ENCODE data around the gene SLC28A2.
A peak's percentile ranks its signal among the peaks of the same experiment; 100 is the strongest.
"Not testable (repeated sequence)": the region's sequence is repeated elsewhere in the genome, so short reads cannot be mapped to it uniquely, and the experiment has no call there.

Gene SLC28A2

GRCh38 chr15:45251888-45252287 is at the start of gene SLC28A2:
TSS of gene SLC28A2 (plus strand) at chr15:45252234. CDS start at chr15:45253216, 982 bp downstream.
- DNase-seq (ENCODE audit: insufficient read length, low spot score) (no peak), FAIRE-seq (no peak)
- TF ChIP-seq POLR2A (IDR thresholded peaks at IDR 0.05; ENCODE audit: low read depth, low read length): no peak

GRCh38 chr15:45203182-45203581 is 48.9 kb upstream of the SLC28A2 start:
- DNase-seq (ENCODE audit: insufficient read length, low spot score) (no peak), FAIRE-seq (no peak)
- no peak for TF ChIP-seq POLR2A (IDR thresholded peaks at IDR 0.05; ENCODE audit: low read depth, low read length)

- TF ChIP-seq POLR2A (IDR thresholded peaks at IDR 0.05; ENCODE audit: low read depth, low read length): no peak
- peak; percentile 45 for FAIRE-seq
- peak; percentile 55 for DNase-seq (ENCODE audit: insufficient read length, low spot score)
Measured at GRCh38 chr15:45205192-45205591, 46.8 kb upstream of the SLC28A2 start.

GRCh38 chr15:45212493-45212892 is 39.5 kb upstream of the SLC28A2 start:
- no peak for TF ChIP-seq POLR2A (IDR thresholded peaks at IDR 0.05; ENCODE audit: low read depth, low read length)
- FAIRE-seq (no peak), DNase-seq (ENCODE audit: insufficient read length, low spot score) (no peak)

- DNase-seq (ENCODE audit: insufficient read length, low spot score) (no peak), FAIRE-seq (no peak)
- no peak for TF ChIP-seq POLR2A (IDR thresholded peaks at IDR 0.05; ENCODE audit: low read depth, low read length)
Measured at GRCh38 chr15:45221053-45221599, 30.9 kb upstream of the SLC28A2 start.

GRCh38 chr15:45221967-45222366 is 30.1 kb upstream of the SLC28A2 start:
- no peak for DNase-seq (ENCODE audit: insufficient read length, low spot score)
- no peak for TF ChIP-seq POLR2A (IDR thresholded peaks at IDR 0.05; ENCODE audit: low read depth, low read length)
- no peak for FAIRE-seq

GRCh38 chr15:45224621-45225217 is 27.3 kb upstream of the SLC28A2 start:
- FAIRE-seq (no peak), DNase-seq (ENCODE audit: insufficient read length, low spot score) (no peak)
- no peak for TF ChIP-seq POLR2A (IDR thresholded peaks at IDR 0.05; ENCODE audit: low read depth, low read length)

- FAIRE-seq (no peak), DNase-seq (ENCODE audit: insufficient read length, low spot score) (no peak)
- no peak for TF ChIP-seq POLR2A (IDR thresholded peaks at IDR 0.05; ENCODE audit: low read depth, low read length)
Measured at GRCh38 chr15:45225506-45226273, 26.3 kb upstream of the SLC28A2 start.

- FAIRE-seq (no peak), DNase-seq (ENCODE audit: insufficient read length, low spot score) (no peak)
- TF ChIP-seq POLR2A (IDR thresholded peaks at IDR 0.05; ENCODE audit: low read depth, low read length): no peak
Measured at GRCh38 chr15:45228931-45229330, 23.1 kb upstream of the SLC28A2 start.

- no peak for TF ChIP-seq POLR2A (IDR thresholded peaks at IDR 0.05; ENCODE audit: low read depth, low read length)
- FAIRE-seq: no peak
- no peak for DNase-seq (ENCODE audit: insufficient read length, low spot score)
Measured at GRCh38 chr15:45230245-45230965, 21.6 kb upstream of the SLC28A2 start.

- FAIRE-seq (no peak), DNase-seq (ENCODE audit: insufficient read length, low spot score) (no peak)
- no peak for TF ChIP-seq POLR2A (IDR thresholded peaks at IDR 0.05; ENCODE audit: low read depth, low read length)
Measured at GRCh38 chr15:45231132-45231531, 20.9 kb upstream of the SLC28A2 start.

- TF ChIP-seq POLR2A (IDR thresholded peaks at IDR 0.05; ENCODE audit: low read depth, low read length): no peak
- DNase-seq (ENCODE audit: insufficient read length, low spot score) (no peak), FAIRE-seq (no peak)
Measured at GRCh38 chr15:45231864-45232562, 20.0 kb upstream of the SLC28A2 start.

GRCh38 chr15:45234562-45235235 is 17.3 kb upstream of the SLC28A2 start:
- no peak for TF ChIP-seq POLR2A (IDR thresholded peaks at IDR 0.05; ENCODE audit: low read depth, low read length)
- no peak for FAIRE-seq
- DNase-seq (ENCODE audit: insufficient read length, low spot score): no peak

- FAIRE-seq; DNase-seq (ENCODE audit: insufficient read length, low spot score): not testable (repeated sequence)
Measured at GRCh38 chr15:45236806-45237205, 15.2 kb upstream of the SLC28A2 start.

Measured in H54 (cell line).